Aorta (tissue), 5 donors: Measurements from ENCODE around the gene GALNT14. TPM values are rescaled to one million over a fixed set of nuclear protein-coding genes. Genes with fewer than 3 reads are reported as not detected.
A peak's percentile ranks its signal among the peaks of the same experiment; 100 is the strongest.
"Not testable (repeated sequence)": the region's sequence is repeated elsewhere in the genome, so short reads cannot be mapped to it uniquely, and the experiment has no call there.

Experiments used
- ATAC-seq: fragments of 200-7000 bp; cut with Tn5 transposase; one replicate; pipeline ENCODE4 v1.9.1; 2022; ENCODE audit warnings: moderate library complexity; ENCODE audit not compliant: low FRiP score
- DNase-seq, 2 donors: peaks; one replicate each; pipeline ENCODE4 v3.0.0-alpha.2; 2020
- H3K27ac ChIP-seq, 2 donors: one replicate each; pipeline ENCODE4 v1.5.1; 2013; ENCODE audit warnings: low read length in 2 of 2, mild to moderate bottlenecking in 2 of 2, moderate library complexity in 2 of 2, control low read depth in 1 of 2, inconsistent platforms in 1 of 2, low read depth in 1 of 2
- H3K27me3 ChIP-seq, 2 donors: one replicate each; pipeline ENCODE4 v1.6.1; 2013; ENCODE audit warnings: control low read depth in 1 of 2, low read length in 1 of 2, mild to moderate bottlenecking in 1 of 2, moderate library complexity in 1 of 2; ENCODE audit not compliant: insufficient read depth in 2 of 2, control insufficient read depth in 1 of 2
- H3K36me3 ChIP-seq, 2 donors: one replicate each; pipeline ENCODE4 v1.6.1; 2013; ENCODE audit warnings: control low read depth in 1 of 2, low read length in 1 of 2, mild to moderate bottlenecking in 1 of 2; ENCODE audit not compliant: insufficient read depth in 2 of 2, control insufficient read depth in 1 of 2
- H3K4me1 ChIP-seq, 2 donors: one replicate each; pipeline ENCODE4 v1.6.1; 2013; ENCODE audit warnings: low read length in 2 of 2, control low read depth in 1 of 2, mild to moderate bottlenecking in 1 of 2, moderate library complexity in 1 of 2; ENCODE audit not compliant: insufficient read depth in 2 of 2, control insufficient read depth in 1 of 2
- H3K4me3 ChIP-seq, 2 donors: one replicate each; pipeline ENCODE4 v1.5.1; 2013; ENCODE audit warnings: low read length in 2 of 2, control low read depth in 1 of 2, mild to moderate bottlenecking in 1 of 2
- H3K9me3 ChIP-seq: one replicate; pipeline ENCODE4 v1.6.1; 2013; ENCODE audit warnings: mild to moderate bottlenecking, low read length; ENCODE audit not compliant: control insufficient read depth
- WGBS, 2 donors: extraction: QIAGEN DNeasy Blood & Tissue Kit; methylation state at CpG; one replicate each; pipeline ENCODE4 v1.1.7; 2013; 5-methylcytosine and 5-hydroxymethylcytosine counted together
- intact Hi-C, 2 donors: fragments of 100-400 bp; cut with DNase I; formaldehyde crosslinking; loops; one replicate each; pipeline versions ENCODE4 v1.14.2 to v1.15.0; 2022
- long read RNA-seq, 2 donors: library from polyadenylated mRNA; unstranded; transcript quantifications; one replicate each; pipeline ENCODE4 v2.0.0, GENCODE V29; 2020 to 2021
- polyA plus RNA-seq, 2 donors: library from polyadenylated mRNA; stranded (reverse); fragments of 200-250 nt; gene quantifications; one replicate each; pipeline ENCODE4 v1.2.3, GENCODE V29; 2013
- total RNA-seq, 2 donors: library from RNA; stranded (reverse); fragmentation: NEBNext Ultra II Directional; extraction: Animal tissue kit (Norgen Biotek cat#: 25700); gene quantifications; one replicate each; pipeline ENCODE4 v1.2.1, GENCODE V29; 2021
- donor health status: healthy with polysubstance abuse.
- donor health status: Bipolar disorder and iron deficiency.
- donor health status: DM: no; HTN: no; CAD: no.
- donor health status: DM: no; HTN: no; CAD: no.
- donor health status: DM: yes; HTN: yes; CAD: no.

The GALNT14 gene, protein sequence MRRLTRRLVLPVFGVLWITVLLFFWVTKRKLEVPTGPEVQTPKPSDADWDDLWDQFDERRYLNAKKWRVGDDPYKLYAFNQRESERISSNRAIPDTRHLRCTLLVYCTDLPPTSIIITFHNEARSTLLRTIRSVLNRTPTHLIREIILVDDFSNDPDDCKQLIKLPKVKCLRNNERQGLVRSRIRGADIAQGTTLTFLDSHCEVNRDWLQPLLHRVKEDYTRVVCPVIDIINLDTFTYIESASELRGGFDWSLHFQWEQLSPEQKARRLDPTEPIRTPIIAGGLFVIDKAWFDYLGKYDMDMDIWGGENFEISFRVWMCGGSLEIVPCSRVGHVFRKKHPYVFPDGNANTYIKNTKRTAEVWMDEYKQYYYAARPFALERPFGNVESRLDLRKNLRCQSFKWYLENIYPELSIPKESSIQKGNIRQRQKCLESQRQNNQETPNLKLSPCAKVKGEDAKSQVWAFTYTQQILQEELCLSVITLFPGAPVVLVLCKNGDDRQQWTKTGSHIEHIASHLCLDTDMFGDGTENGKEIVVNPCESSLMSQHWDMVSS
- 1 to 10 TPM; 1.2 to 1.7 TPM for total RNA-seq
- polyA plus RNA-seq = under 1 TPM in 1 of 2 donors, not detected in 1; 0.74 TPM
- long read RNA-seq, donor 1, partial matches to known transcripts = 1 of 6 reads
- long read RNA-seq, donor 1, other reads (novel, unspliced or antisense) = 2 of 6 reads
- long read RNA-seq, donor 2, partial matches to known transcripts = 0 of 3 reads
- long read RNA-seq, donor 2, other reads (novel, unspliced or antisense) = 2 of 3 reads

DNA sequence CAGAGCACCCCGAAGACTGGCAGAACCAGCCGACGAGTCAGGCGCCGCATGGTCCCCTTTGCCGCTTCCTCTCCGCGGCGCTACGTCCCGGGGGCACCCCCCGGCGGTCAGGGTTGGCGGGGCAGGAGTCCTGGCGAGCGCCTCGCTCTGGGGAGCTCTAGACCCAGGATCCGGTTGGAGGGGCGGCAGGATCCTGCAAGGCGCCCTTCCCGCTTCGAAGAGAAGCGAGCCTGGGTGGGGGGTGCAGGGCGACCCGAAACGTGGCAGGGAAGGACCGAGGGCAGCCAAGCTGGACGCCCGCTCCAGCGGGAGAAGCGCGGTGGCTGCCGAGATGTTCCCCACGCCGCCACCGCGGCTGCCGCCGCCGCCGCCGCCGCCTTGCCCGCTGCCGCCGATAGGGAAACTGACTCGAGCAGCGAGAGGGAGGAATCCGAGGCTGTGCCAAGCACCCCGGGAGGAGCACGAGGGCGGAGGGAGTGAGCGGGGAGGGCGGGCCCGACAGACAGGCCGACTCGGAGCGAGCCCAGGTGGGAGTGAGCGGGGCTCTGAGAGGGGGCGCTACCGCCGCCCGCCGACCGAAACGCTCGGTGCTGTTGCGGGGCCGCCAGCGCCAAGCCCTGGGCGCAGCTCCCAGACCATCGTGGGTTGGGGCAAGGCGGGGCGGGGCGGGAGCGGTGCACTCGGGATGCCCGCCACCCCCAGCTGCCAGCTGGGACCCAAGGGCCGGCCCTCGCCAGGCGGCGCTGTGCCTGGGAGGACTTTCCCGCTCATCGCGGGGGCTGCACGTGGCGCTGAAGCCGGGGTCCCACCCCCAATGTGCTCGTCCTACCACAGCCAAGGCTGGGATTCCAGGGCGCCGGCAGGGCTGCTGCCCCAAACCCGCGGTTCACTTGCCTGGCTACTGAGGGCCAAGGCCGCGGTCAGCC, at the start of gene GALNT14:
Gene GALNT14, minus strand, starts transcription at position 404 of the 926 bp plus-strand sequence. Its CDS starts 354 bp downstream, at position 50.
- no peak within 1 kb of the TSS for H3K27ac ChIP-seq
- 1% methylated on average over 64 to 95 of the region's 95 CpGs for WGBS, 2 donors
- no peaks in the 10 kb centered on the region for H3K36me3 ChIP-seq
- peak within 1 kb of the TSS; percentile 28 to 67 for H3K4me3 ChIP-seq
- H3K9me3 ChIP-seq = no peaks in the 10 kb centered on the region
- H3K4me1 ChIP-seq = no peaks in the 10 kb centered on the region
- ATAC-seq = peak; percentile 71
- no peaks in the 10 kb centered on the region for H3K27me3 ChIP-seq
- DNase-seq = peak; percentile 68 to 88
- intact Hi-C loops = no loop called here

DNA sequence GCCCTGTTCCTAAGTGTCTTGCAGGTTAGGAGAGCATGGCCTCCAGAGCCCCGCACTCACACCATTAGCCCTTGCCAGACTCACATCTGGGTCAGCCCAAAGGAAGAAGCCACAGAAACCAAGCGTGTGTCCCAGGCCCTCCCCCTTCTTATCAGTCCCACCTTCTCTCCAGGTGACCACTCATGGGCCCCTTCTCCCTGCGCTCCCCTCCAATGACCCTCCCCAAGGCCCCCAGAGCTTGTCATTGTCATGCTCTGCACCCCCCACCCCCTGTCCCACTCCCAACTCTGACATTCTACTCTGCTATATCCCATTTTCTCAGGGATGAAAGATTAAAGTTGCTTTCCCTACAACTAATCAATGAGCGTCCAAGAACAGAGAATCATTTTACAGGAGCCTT, 48.9 kb upstream of the GALNT14 start:
- Histone ChIP-seq H3K4me3 (no peak overlapping the region), H3K27ac (no peak overlapping the region), H3K9me3 (no peaks in the 10 kb centered on the region), H3K4me1 (no peaks in the 10 kb centered on the region), H3K36me3 (no peaks in the 10 kb centered on the region), H3K27me3 (no peaks in the 10 kb centered on the region)
- intact Hi-C loops = no loop called here
- DNase-seq (no peak), ATAC-seq (no peak)
- WGBS, 2 donors = 89 to 96% methylated on average over 4 of the region's 4 CpGs

DNA sequence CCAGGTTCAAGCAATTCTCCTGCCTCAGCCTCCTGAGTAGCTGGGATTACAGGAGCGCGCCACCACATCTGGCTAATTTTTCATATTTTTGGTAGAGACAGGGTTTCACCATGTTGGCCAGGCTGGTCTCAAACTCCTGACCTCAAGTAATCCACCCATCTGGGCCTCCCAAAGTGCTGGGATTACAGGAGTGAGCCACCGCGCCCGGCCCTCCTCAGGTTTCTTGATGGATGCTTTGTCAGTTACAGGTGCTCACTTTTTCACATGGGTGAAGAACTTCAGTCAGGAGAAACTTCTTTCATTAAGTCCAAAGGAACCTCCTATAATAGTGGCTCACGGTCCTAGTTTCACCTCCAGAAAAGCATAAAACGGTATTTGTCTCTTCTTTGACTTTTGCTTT, 45.7 kb upstream of the GALNT14 start:
- H3K9me3 ChIP-seq, intact Hi-C loops, H3K27me3 ChIP-seq, H3K27ac ChIP-seq, H3K4me1 ChIP-seq, DNase-seq, ATAC-seq, H3K36me3 ChIP-seq, H3K4me3 ChIP-seq: not testable (repeated sequence)
- WGBS, 2 donors = 88 to 97% methylated on average over 7 of the region's 7 CpGs

DNA sequence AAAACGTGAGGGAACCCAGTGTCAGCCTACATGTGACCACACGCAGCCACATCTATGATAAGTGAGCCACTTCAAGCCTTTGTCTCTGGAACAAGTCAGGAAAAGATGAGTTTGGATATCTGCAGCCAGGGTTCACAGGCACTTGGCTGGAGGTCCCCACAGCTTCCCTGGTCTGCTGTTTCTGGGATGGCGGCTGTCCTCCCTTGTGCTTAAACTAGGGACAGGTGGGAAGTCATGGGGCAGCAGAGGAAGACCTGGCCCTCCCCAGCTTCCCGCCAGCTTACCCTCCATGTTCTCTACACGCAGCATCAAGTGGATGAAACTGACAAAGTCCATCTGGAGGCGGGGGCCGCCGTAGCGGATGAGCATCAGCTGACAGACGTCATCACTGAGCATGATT, 38.5 kb upstream of the GALNT14 start:
- DNase-seq = no peak
- H3K4me3 ChIP-seq = no peak overlapping the region
- no peaks in the 10 kb centered on the region for H3K36me3 ChIP-seq
- intact Hi-C loops = no loop called here
- no peaks in the 10 kb centered on the region for H3K27me3 ChIP-seq
- peaks cover 0 to 2% of the 10 kb centered on the region in 2 donors for H3K4me1 ChIP-seq
- 88 to 91% methylated on average over 10 of the region's 10 CpGs for WGBS, 2 donors
- H3K9me3 ChIP-seq = no peaks in the 10 kb centered on the region
- no peak for ATAC-seq
- no peak overlapping the region for H3K27ac ChIP-seq

DNA sequence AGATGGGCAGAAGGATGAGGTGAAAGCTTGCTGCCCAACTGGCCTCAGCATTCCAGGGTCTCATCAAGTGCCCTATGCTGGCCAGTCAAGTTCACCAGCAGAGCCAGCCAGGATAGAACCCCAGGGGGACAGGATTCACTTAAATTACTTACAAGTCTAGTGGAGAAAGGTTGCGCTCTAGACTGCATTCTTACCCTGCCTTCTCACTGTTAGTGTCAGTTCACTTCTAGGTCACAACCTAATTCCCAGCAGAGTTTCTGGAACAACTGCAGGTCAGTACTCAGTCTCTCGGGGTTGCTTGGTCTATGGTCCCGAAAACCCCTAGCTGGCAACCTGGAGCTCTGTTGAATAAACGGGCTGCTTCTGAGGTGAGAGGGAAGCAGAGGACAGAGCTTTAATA, 32.9 kb upstream of the GALNT14 start:
- H3K4me1 ChIP-seq = peaks cover 0 to 2% of the 10 kb centered on the region in 2 donors
- no peak overlapping the region for H3K4me3 ChIP-seq
- WGBS, 2 donors = 82 to 91% methylated on average over 4 of the region's 4 CpGs
- DNase-seq (no peak), ATAC-seq (no peak)
- intact Hi-C loops = loop anchor here (2.0 to 5.0 kb wide), 2 partner anchors 161 to 456 kb away; no protein-coding TSS in a partner anchor
- H3K36me3 ChIP-seq = no peaks in the 10 kb centered on the region
- no peaks in the 10 kb centered on the region for H3K27me3 ChIP-seq
- H3K27ac ChIP-seq = no peak overlapping the region
- no peaks in the 10 kb centered on the region for H3K9me3 ChIP-seq

DNA sequence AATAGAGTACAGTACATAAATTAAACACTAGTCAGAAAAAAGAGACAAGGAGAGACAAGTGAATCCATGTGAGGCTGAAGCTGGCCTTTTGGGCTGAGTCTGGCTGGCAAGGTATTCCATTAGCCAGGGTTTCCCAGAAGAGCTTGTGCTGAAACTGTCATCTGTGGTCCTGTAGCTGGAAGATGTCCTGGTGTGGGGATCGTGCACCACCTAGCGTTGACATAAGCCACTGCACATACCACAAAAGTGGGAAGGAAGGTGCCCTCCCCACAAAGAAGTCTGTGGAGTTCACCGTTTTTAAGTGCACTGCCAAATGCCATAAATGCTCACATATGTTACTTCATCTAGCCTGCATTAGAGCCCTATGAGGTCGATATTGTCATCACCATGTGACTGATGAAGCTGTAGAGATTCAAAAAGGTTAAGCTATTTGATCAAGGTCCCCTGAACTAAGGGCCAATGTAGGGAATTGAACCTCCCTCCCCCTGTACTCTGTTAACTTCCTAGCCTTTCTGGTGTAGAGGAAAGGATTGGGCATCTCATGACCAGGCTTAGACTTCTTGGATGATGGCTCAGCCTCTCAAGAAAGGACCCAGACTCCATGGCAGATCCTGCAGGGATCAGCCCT, 31.9 kb upstream of the GALNT14 start:
- WGBS, 2 donors = 1% methylated on average over 4 of the region's 4 CpGs
- Histone ChIP-seq H3K27ac (no peak overlapping the region), H3K4me1 (peaks cover 0 to 2% of the 10 kb centered on the region in 2 donors), H3K4me3 (no peak overlapping the region), H3K9me3 (no peaks in the 10 kb centered on the region), H3K27me3 (no peaks in the 10 kb centered on the region), H3K36me3 (no peaks in the 10 kb centered on the region)
- ATAC-seq (peak; percentile 83), DNase-seq (peak; percentile 61 to 81)
- intact Hi-C loops = loop anchor here (1.0 to 5.0 kb wide), 3 partner anchors 162 to 457 kb away; no protein-coding TSS in a partner anchor

DNA sequence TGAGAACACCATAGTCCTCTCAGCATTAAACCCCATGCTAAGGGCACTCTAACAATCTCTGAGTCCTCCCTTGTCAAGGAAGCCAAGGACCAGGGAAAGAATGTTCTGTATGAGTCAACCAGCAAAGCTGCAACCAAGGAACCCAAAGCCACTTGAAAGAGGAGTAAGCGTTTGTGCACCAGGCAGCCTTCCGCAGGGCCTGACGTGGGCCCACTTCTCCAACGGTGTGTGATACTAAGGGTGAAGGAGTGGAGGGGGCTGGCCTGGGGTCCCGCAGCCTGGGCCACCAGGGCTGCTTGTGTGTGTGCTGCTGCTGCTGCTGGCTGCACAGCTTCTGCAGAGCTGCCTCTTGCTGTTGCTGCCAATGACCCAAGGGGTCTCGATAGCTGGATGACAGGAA, 30.1 kb upstream of the GALNT14 start:
- Histone ChIP-seq H3K4me1 (peaks cover 0 to 2% of the 10 kb centered on the region in 2 donors), H3K27me3 (peaks cover 0 to 1% of the 10 kb centered on the region in 2 donors), H3K4me3 (no peak overlapping the region), H3K36me3 (no peaks in the 10 kb centered on the region), H3K27ac (no peak overlapping the region), H3K9me3 (no peaks in the 10 kb centered on the region)
- ATAC-seq (no peak), DNase-seq (no peak)
- WGBS, 2 donors = 85 to 92% methylated on average over 6 of the region's 6 CpGs
- intact Hi-C loops = no loop called here

DNA sequence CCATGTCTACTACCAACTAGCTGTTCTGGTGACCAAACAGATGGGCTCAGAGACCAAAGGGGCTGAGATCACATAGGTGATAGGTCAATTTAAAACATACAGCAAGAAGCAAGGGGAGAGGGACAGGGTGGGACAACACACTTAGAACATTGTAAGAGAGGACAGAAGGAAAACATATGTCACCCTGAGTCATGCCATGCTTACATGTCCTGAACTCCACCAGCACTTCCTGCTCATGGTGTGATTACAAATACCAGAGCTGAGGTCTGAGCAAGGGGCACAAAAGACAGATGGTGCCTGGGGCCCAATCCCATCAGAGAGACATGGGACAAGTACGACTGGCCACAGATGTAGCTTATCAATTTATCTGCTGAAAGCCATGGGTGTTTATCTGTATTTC, 28.7 kb upstream of the GALNT14 start:
- intact Hi-C loops = no loop called here
- H3K27me3 ChIP-seq = peaks cover 0 to 3% of the 10 kb centered on the region in 2 donors
- WGBS, 2 donors = 82 to 83% methylated on average over 1 of the region's 1 CpG
- no peaks in the 10 kb centered on the region for H3K9me3 ChIP-seq
- ATAC-seq (no peak), DNase-seq (no peak)
- H3K27ac ChIP-seq = no peak overlapping the region
- H3K36me3 ChIP-seq = no peaks in the 10 kb centered on the region
- H3K4me3 ChIP-seq = no peak overlapping the region
- H3K4me1 ChIP-seq = peaks cover 0 to 1% of the 10 kb centered on the region in 2 donors
